GM12875 (cell line): Measurements from ENCODE around the gene CDC5L.

Source experiments
- H3K4me3 ChIP-seq: one replicate; pipeline ENCODE4 v1.5.1; 2011; ENCODE audit warnings: low read depth, low read length, control low read depth
- CTCF ChIP-seq: IDR thresholded peaks from 2 replicates; pipeline ENCODE4 v1.5.1; 2011; ENCODE audit warnings: low read depth, mild to moderate bottlenecking, control low read depth, inconsistent platforms, low read length, moderate library complexity, borderline replicate concordance; ENCODE audit not compliant: insufficient read depth

CDC5L gene

GRCh38 chr6:44478591-44479254 is 91.2 kb downstream of the CDC5L start:
- no peak for TF ChIP-seq CTCF
- H3K4me3 ChIP-seq: no peak overlapping the region

GRCh38 chr6:44480097-44480541 is 92.6 kb downstream of the CDC5L start:
- no peak for TF ChIP-seq CTCF
- H3K4me3 ChIP-seq: no peak overlapping the region

GRCh38 chr6:44481056-44481455 is 93.5 kb downstream of the CDC5L start:
- H3K4me3 ChIP-seq: no peak overlapping the region
- TF ChIP-seq CTCF: no peak

GRCh38 chr6:44481760-44482159 is 94.3 kb downstream of the CDC5L start:
- H3K4me3 ChIP-seq: no peak overlapping the region
- no peak for TF ChIP-seq CTCF

- no peak for TF ChIP-seq CTCF
- no peak overlapping the region for H3K4me3 ChIP-seq
Observed at GRCh38 chr6:44485601-44486401, 98.3 kb downstream of the CDC5L start.

- no peak overlapping the region for H3K4me3 ChIP-seq
- TF ChIP-seq CTCF: no peak
Observed at GRCh38 chr6:44487002-44487401, 99.5 kb downstream of the CDC5L start.

- TF ChIP-seq CTCF: no peak
- H3K4me3 ChIP-seq: no peak overlapping the region
Observed at GRCh38 chr6:44487586-44487985, 100.1 kb downstream of the CDC5L start.
